Natural killer cell treated with Interleukin-12 subunit alpha and Interleukin-12 subunit beta and Interleukin-15 and Interleukin-18, amount 100 ng/mL, for 72 hours (primary cell): ENCODE results near the gene MTIF3. TPM values are rescaled to one million over a fixed set of nuclear protein-coding genes. Genes with fewer than 3 reads are reported as not detected.

Source experiments
- ATAC-seq, 2 donors: fragments of 150-1000 bp; cut with Tn5 transposase in 1 of 2; sonication (Bioruptor Pico), chemical (Tn5 transposase) in 1 of 2; 2 replicates each; pipeline ENCODE4 v1.10.0; 2021
- DNase-seq: peaks from one replicate; pipeline ENCODE4 v3.0.0; 2022; ENCODE audit warnings: low spot score
- H3K27ac Mint-ChIP-seq, 2 donors: 1 replicate in 1 of 2; 2 replicates in 1 of 2; pipeline ENCODE4 v1.8.0; 2022; ENCODE audit warnings: mixed read lengths in 2 of 2, mild to moderate bottlenecking in 1 of 2, moderate library complexity in 1 of 2
- H3K27me3 Mint-ChIP-seq, 2 donors: 1 replicate in 1 of 2; 2 replicates in 1 of 2; pipeline ENCODE4 v1.8.0; 2022; ENCODE audit warnings: mixed read lengths in 2 of 2
- H3K36me3 Mint-ChIP-seq: one replicate; pipeline ENCODE4 v1.8.0; 2022; ENCODE audit warnings: mixed read lengths
- H3K4me1 Mint-ChIP-seq, 2 donors: 1 replicate in 1 of 2; 2 replicates in 1 of 2; pipeline ENCODE4 v1.8.0; 2022; ENCODE audit warnings: low read depth in 2 of 2, mixed read lengths in 2 of 2, mild to moderate bottlenecking in 1 of 2
- H3K4me3 Mint-ChIP-seq: one replicate; pipeline ENCODE4 v1.8.0; 2022; ENCODE audit warnings: mixed read lengths
- H3K9me3 Mint-ChIP-seq: 2 replicates; pipeline ENCODE4 v1.8.0; 2022; ENCODE audit warnings: mixed read lengths
- total RNA-seq, 2 donors: library from RNA; stranded (reverse); gene quantifications; one replicate each; pipeline ENCODE4 v1.2.3, GENCODE V29; 2022

The MTIF3 gene
- total RNA-seq, 2 donors from 2014 or later = 31.4 to 41.8 TPM

GRCh38 chr13:27472941-27473340, 22.6 kb upstream of the MTIF3 start:
- peak overlapping the region in 1 of 2 donors; percentile 56 for H3K27ac Mint-ChIP-seq
- peaks cover 0 to 2% of the 10 kb centered on the region in 2 donors for H3K27me3 Mint-ChIP-seq
- no peak for DNase-seq
- peaks cover 9 to 13% of the 10 kb centered on the region in 2 donors for H3K4me1 Mint-ChIP-seq
- H3K9me3 Mint-ChIP-seq = no peaks in the 10 kb centered on the region
- H3K4me3 Mint-ChIP-seq = no peak overlapping the region
- peak; percentile 39 to 61 for ATAC-seq
- no peaks in the 10 kb centered on the region for H3K36me3 Mint-ChIP-seq

- Mint-ChIP-seq H3K4me3 (no peak overlapping the region), H3K36me3 (no peaks in the 10 kb centered on the region), H3K4me1 (peaks cover 9 to 13% of the 10 kb centered on the region in 2 donors), H3K27me3 (peaks cover 0 to 2% of the 10 kb centered on the region in 2 donors), H3K27ac (no peak overlapping the region), H3K9me3 (no peaks in the 10 kb centered on the region)
- DNase-seq (no peak), ATAC-seq (peak in 1 of 2 donors; percentile 20)
Measured at GRCh38 chr13:27472441-27472840, 22.1 kb upstream of the MTIF3 start.

- no peaks in the 10 kb centered on the region for H3K36me3 Mint-ChIP-seq
- no peaks in the 10 kb centered on the region for H3K9me3 Mint-ChIP-seq
- H3K4me1 Mint-ChIP-seq = peaks cover 9 to 15% of the 10 kb centered on the region in 2 donors
- no peak overlapping the region for H3K4me3 Mint-ChIP-seq
- no peak overlapping the region for H3K27ac Mint-ChIP-seq
- H3K27me3 Mint-ChIP-seq = peaks cover 0 to 2% of the 10 kb centered on the region in 2 donors
- ATAC-seq (no peak), DNase-seq (no peak)
Measured at GRCh38 chr13:27470075-27470820, 19.9 kb upstream of the MTIF3 start.

- no peak for ATAC-seq
- Mint-ChIP-seq H3K27ac (no peak overlapping the region), H3K27me3 (peaks cover 0 to 2% of the 10 kb centered on the region in 2 donors)
Measured at GRCh38 chr13:27466513-27466912, 16.1 kb upstream of the MTIF3 start.

GRCh38 chr13:27465611-27466010, 15.2 kb upstream of the MTIF3 start:
- H3K4me3 Mint-ChIP-seq = no peak overlapping the region

More at GRCh38 chr13:27466513-27466912, 16.1 kb upstream of the MTIF3 start:
- no peak overlapping the region for H3K4me3 Mint-ChIP-seq
- peaks cover 5 to 11% of the 10 kb centered on the region in 2 donors for H3K4me1 Mint-ChIP-seq
- no peak for DNase-seq
- H3K9me3 Mint-ChIP-seq = no peaks in the 10 kb centered on the region
- H3K36me3 Mint-ChIP-seq = no peaks in the 10 kb centered on the region

GRCh38 chr13:27463500-27463899, 13.1 kb upstream of the MTIF3 start:
- Mint-ChIP-seq H3K36me3 (no peaks in the 10 kb centered on the region), H3K27ac (peak overlapping the region; percentile 25 to 44), H3K9me3 (no peaks in the 10 kb centered on the region), H3K4me3 (peak overlapping the region; percentile 39), H3K27me3 (no peaks in the 10 kb centered on the region), H3K4me1 (peaks cover 5 to 11% of the 10 kb centered on the region in 2 donors)
- ATAC-seq (peak; percentile 95 to 98), DNase-seq (peak; percentile 65)

More at GRCh38 chr13:27465611-27466010, 15.2 kb upstream of the MTIF3 start:
- DNase-seq (no peak), ATAC-seq (no peak)
- Mint-ChIP-seq H3K36me3 (no peaks in the 10 kb centered on the region), H3K4me1 (peaks cover 5 to 11% of the 10 kb centered on the region in 2 donors), H3K27me3 (peaks cover 0 to 2% of the 10 kb centered on the region in 2 donors), H3K9me3 (no peaks in the 10 kb centered on the region), H3K27ac (no peak overlapping the region)

- H3K4me3 Mint-ChIP-seq = no peak overlapping the region
- no peak overlapping the region for H3K27ac Mint-ChIP-seq
- no peaks in the 10 kb centered on the region for H3K9me3 Mint-ChIP-seq
- DNase-seq (no peak), ATAC-seq (no peak)
- H3K27me3 Mint-ChIP-seq = no peaks in the 10 kb centered on the region
- H3K36me3 Mint-ChIP-seq = no peaks in the 10 kb centered on the region
- peaks cover 5 to 11% of the 10 kb centered on the region in 2 donors for H3K4me1 Mint-ChIP-seq
Measured at GRCh38 chr13:27461940-27462584, 11.7 kb upstream of the MTIF3 start.

GRCh38 chr13:27455331-27455855, 5.0 kb upstream of the MTIF3 start:
- Mint-ChIP-seq H3K9me3 (no peaks in the 10 kb centered on the region), H3K27ac (peak overlapping the region; percentile 88 to 98), H3K4me3 (peak overlapping the region; percentile 97), H3K27me3 (no peaks in the 10 kb centered on the region), H3K4me1 (peaks cover 15 to 24% of the 10 kb centered on the region in 2 donors), H3K36me3 (no peaks in the 10 kb centered on the region)
- DNase-seq (no peak), ATAC-seq (peak in 1 of 2 donors; percentile 48)

- DNase-seq = no peak
- no peak for ATAC-seq
Measured at GRCh38 chr13:27450921-27451471, 632 bp upstream of the MTIF3 start.

GRCh38 chr13:27449081-27449603, 1.2 kb downstream of the MTIF3 start:
- H3K4me1 Mint-ChIP-seq = peaks cover 37 to 38% of the 10 kb centered on the region in 2 donors
- no peaks in the 10 kb centered on the region for H3K27me3 Mint-ChIP-seq
- no peaks in the 10 kb centered on the region for H3K9me3 Mint-ChIP-seq
- H3K27ac Mint-ChIP-seq = peak overlapping the region; percentile 94 to 97
- peak overlapping the region; percentile 98 for H3K4me3 Mint-ChIP-seq
- ATAC-seq = no peak
- no peak for DNase-seq
- peaks cover 5% of the 10 kb centered on the region for H3K36me3 Mint-ChIP-seq

More at GRCh38 chr13:27450921-27451471, 632 bp upstream of the MTIF3 start:
- H3K27me3 Mint-ChIP-seq = no peaks in the 10 kb centered on the region
- peaks cover 5% of the 10 kb centered on the region for H3K36me3 Mint-ChIP-seq
- peaks cover 39 to 43% of the 10 kb centered on the region in 2 donors for H3K4me1 Mint-ChIP-seq
- H3K9me3 Mint-ChIP-seq = no peaks in the 10 kb centered on the region
- H3K4me3 Mint-ChIP-seq = peak overlapping the region; percentile 98
- H3K27ac Mint-ChIP-seq = peak overlapping the region; percentile 94 to 97

GRCh38 chr13:27448308-27448707, 2.1 kb downstream of the MTIF3 start:
- Mint-ChIP-seq H3K27ac (peak overlapping the region; percentile 94 to 97), H3K36me3 (peaks cover 5% of the 10 kb centered on the region), H3K4me3 (peak overlapping the region; percentile 23), H3K27me3 (no peaks in the 10 kb centered on the region), H3K4me1 (peaks cover 37 to 38% of the 10 kb centered on the region in 2 donors), H3K9me3 (no peaks in the 10 kb centered on the region)
- ATAC-seq = no peak
- DNase-seq = no peak

- ATAC-seq (no peak), DNase-seq (no peak)
- Mint-ChIP-seq H3K4me1 (peaks cover 44 to 45% of the 10 kb centered on the region in 2 donors), H3K36me3 (peaks cover 7% of the 10 kb centered on the region), H3K27ac (peak overlapping the region; percentile 50 to 91), H3K4me3 (peak overlapping the region; percentile 44), H3K27me3 (no peaks in the 10 kb centered on the region), H3K9me3 (no peaks in the 10 kb centered on the region)
Measured at GRCh38 chr13:27446986-27447583, 3.3 kb downstream of the MTIF3 start.

- Mint-ChIP-seq H3K9me3 (no peaks in the 10 kb centered on the region), H3K4me3 (peak overlapping the region; percentile 77), H3K27me3 (no peaks in the 10 kb centered on the region), H3K36me3 (peaks cover 18% of the 10 kb centered on the region), H3K27ac (peak overlapping the region; percentile 48 to 49), H3K4me1 (peaks cover 46% of the 10 kb centered on the region in 2 donors)
- DNase-seq (no peak), ATAC-seq (no peak)
Measured at GRCh38 chr13:27442797-27443196, 7.6 kb downstream of the MTIF3 start.
